Tibial nerve (tissue), 4 donors: ENCODE results near the gene INTS7. TPM values are rescaled to one million over a fixed set of nuclear protein-coding genes. Genes with fewer than 3 reads are reported as not detected.

ENCODE experiments used
- DNase-seq, 2 donors: peaks; one replicate each; pipeline ENCODE4 v3.0.0-alpha.2; 2019; ENCODE audit warnings: low spot score in 2 of 2
- H3K27ac ChIP-seq, 4 donors: fragments of 200-600 bp; sonication (generic) in 3 of 4; one replicate each; pipeline ENCODE4 v1.5.1; 2017 to 2019; ENCODE audit warnings: mild to moderate bottlenecking in 1 of 4
- H3K27me3 ChIP-seq, 2 donors: fragments of 200-600 bp; sonication (generic) in 1 of 2; one replicate each; pipeline versions ENCODE4 v1.5.1 to v1.6.0; 2017 to 2019
- H3K36me3 ChIP-seq, 3 donors: fragments of 200-600 bp; sonication (generic); one replicate each; pipeline ENCODE4 v1.5.1; 2018 to 2019
- H3K4me1 ChIP-seq, 4 donors: fragments of 200-600 bp; sonication (generic) in 3 of 4; one replicate each; pipeline ENCODE4 v1.5.1; 2017 to 2019
- H3K4me3 ChIP-seq, 4 donors: fragments of 200-600 bp; sonication (generic) in 3 of 4; one replicate each; pipeline ENCODE4 v1.5.1; 2017 to 2019; ENCODE audit warnings: mild to moderate bottlenecking in 1 of 4, moderate library complexity in 1 of 4
- H3K9me3 ChIP-seq, 4 donors: fragments of 200-600 bp; sonication (generic) in 3 of 4; one replicate each; pipeline ENCODE4 v1.5.1; 2017 to 2019
- CTCF ChIP-seq, 5 experiments: fragments of 200-600 bp in 3 of 5; fragments of 450-650 bp in 2 of 5; sonication (generic) in 3 of 5; IDR thresholded peaks; one replicate each; pipeline ENCODE4 v1.5.1; 2016 to 2019; ENCODE audit warnings: antibody characterized with exemption in 5 of 5, mild to moderate bottlenecking in 3 of 5, moderate library complexity in 2 of 5
- EP300 ChIP-seq, 2 donors: sonication (generic); formaldehyde crosslinking; IDR thresholded peaks; one replicate each; pipeline ENCODE4 v1.6.1; 2017; ENCODE audit warnings: antibody characterized with exemption in 2 of 2, mild to moderate bottlenecking in 1 of 2
- POLR2A ChIP-seq, 2 donors: fragments of 450-650 bp; IDR thresholded peaks; one replicate each; pipeline ENCODE4 v1.6.1; 2017; ENCODE audit warnings: antibody characterized with exemption in 2 of 2, mild to moderate bottlenecking in 2 of 2, moderate library complexity in 2 of 2
- WGBS, 2 donors: methylation state at CpG; one replicate each; pipeline ENCODE4 v1.1.5; 2018; 5-methylcytosine and 5-hydroxymethylcytosine counted together
- small RNA-seq: library from RNA; depleted of rRNA; stranded (forward); fragments of <200 nt; gene quantifications from one replicate; pipeline ENCODE3, GENCODE V24; 2016
- total RNA-seq, 4 donors: library from RNA; depleted of rRNA; stranded (reverse); fragments of >200 nt; gene quantifications; one replicate each; pipeline ENCODE4 v1.1.0, GENCODE V29; 2016

Gene INTS7
- total RNA-seq, 4 donors from 2014 or later, result 7.9 to 18.6 (median 9.6) TPM

DNA sequence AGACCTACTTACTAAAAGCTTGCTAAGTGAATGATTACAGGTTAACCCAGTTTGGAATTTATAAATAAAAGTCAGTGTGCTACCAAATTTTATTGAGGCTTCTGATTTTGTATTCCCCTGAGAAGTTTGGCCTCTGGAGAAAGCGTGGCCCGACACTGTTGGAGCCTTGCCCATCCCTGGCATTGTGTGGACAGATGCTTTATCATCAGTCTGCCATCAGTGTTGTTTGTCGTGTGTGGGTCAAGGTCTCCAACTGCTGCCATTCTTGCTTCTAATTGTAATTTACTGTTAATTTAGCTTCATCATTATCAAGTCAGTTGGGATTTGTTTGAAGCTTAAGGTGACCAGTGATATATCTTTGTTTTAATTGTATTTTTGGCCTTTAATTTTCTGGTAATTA, 142.8 kb downstream of the INTS7 start:
- TF ChIP-seq POLR2A (IDR thresholded peaks at IDR 0.05) (no peak), EP300 (IDR thresholded peaks at IDR 0.05) (no peak), CTCF (IDR thresholded peaks at IDR 0.05) (no peak)
- 55 to 68% methylated on average over 3 of the region's 3 CpGs for WGBS, 2 donors
- no peaks in the 10 kb centered on the region for H3K9me3 ChIP-seq
- no peaks in the 10 kb centered on the region for H3K36me3 ChIP-seq
- H3K4me1 ChIP-seq, result no peaks in the 10 kb centered on the region
- no peak overlapping the region for H3K4me3 ChIP-seq
- no peak overlapping the region for H3K27ac ChIP-seq
- no peaks in the 10 kb centered on the region for H3K27me3 ChIP-seq
- DNase-seq, result no peak

DNA sequence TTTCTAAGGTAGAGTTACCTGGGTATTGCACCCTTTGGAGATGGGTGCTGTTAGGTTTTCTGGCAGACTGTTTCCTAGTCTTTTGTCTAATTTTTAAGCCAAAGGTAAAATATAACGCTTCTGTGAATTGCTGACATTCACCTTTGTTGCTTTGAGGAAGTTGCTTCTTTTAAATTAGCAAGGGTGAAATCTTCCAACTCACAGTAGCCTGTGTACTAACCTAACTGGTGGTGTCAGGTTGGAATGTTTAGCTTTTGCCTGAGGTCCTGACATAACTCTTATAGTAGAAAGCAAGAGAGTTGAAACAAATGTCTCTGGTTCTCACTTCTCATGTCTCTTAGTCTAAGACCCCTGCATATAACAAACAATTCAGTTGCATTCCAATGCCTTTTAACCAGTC, 143.6 kb downstream of the INTS7 start:
- no peak overlapping the region for H3K27ac ChIP-seq

More for the DNA sequence above, 143.6 kb downstream of the INTS7 start:
- no peaks in the 10 kb centered on the region for H3K27me3 ChIP-seq
- H3K4me1 ChIP-seq, result no peaks in the 10 kb centered on the region
- H3K36me3 ChIP-seq, result no peaks in the 10 kb centered on the region
- DNase-seq, result no peak
- 83 to 86% methylated on average over 1 of the region's 1 CpG for WGBS, 2 donors
- TF ChIP-seq POLR2A (IDR thresholded peaks at IDR 0.05), result no peak
- TF ChIP-seq CTCF (IDR thresholded peaks at IDR 0.05), result no peak
- no peak for TF ChIP-seq EP300 (IDR thresholded peaks at IDR 0.05)
- H3K4me3 ChIP-seq, result no peak overlapping the region
- no peaks in the 10 kb centered on the region for H3K9me3 ChIP-seq

Small RNAs within 50 kb of the gene (small RNA-seq; reads per million reads assigned to genes)
- not detected for gene MIR3122
- not detected for gene RF00568

Other genes with a start within 250 kb of the INTS7 start
- gene LPGAT1, start 204.8 kb downstream of the INTS7 start, total RNA-seq, result 10 to 100 TPM; 26.7 to 41.4 (median 38.1) TPM
- under 1 TPM in 2 of 4 donors, not detected in 2; 0.21 to 0.90 TPM for gene DTL, start 191 bp upstream of the INTS7 start, total RNA-seq
- gene PPP2R5A, start 249.9 kb upstream of the INTS7 start, total RNA-seq, result 10 to 100 TPM; 38.5 to 48.0 (median 41.7) TPM